Colonic mucosa (tissue), 4 donors: ENCODE measurements around the gene LRRC63. TPM values are rescaled to one million over a fixed set of nuclear protein-coding genes. Genes with fewer than 3 reads are reported as not detected.
A peak's percentile ranks its signal among the peaks of the same experiment; 100 is the strongest.

Experiments used
- DNase-seq: peaks from one replicate; pipeline ENCODE4 v3.0.0-alpha.2; 2020
- H3K27ac ChIP-seq: fragments of 200-600 bp; one replicate; pipeline ENCODE4 v1.8.0; 2021
- H3K27me3 ChIP-seq: fragments of 200-600 bp; one replicate; pipeline ENCODE4 v1.8.0; 2021
- H3K36me3 ChIP-seq: fragments of 200-600 bp; one replicate; pipeline ENCODE4 v1.8.0; 2021
- H3K4me1 ChIP-seq: fragments of 200-600 bp; one replicate; pipeline ENCODE4 v1.8.0; 2021; ENCODE audit warnings: mild to moderate bottlenecking
- H3K4me3 ChIP-seq: fragments of 200-600 bp; one replicate; pipeline ENCODE4 v1.8.0; 2021
- H3K9ac ChIP-seq, 2 donors: one replicate each; pipeline ENCODE4 v1.7.0; 2013; ENCODE audit warnings: control low read depth in 2 of 2, low read depth in 2 of 2, low read length in 2 of 2
- H3K9me3 ChIP-seq: fragments of 200-600 bp; one replicate; pipeline ENCODE4 v1.8.0; 2021
- CTCF ChIP-seq: fragments of 200-600 bp; IDR thresholded peaks from one replicate; pipeline ENCODE4 v1.8.0; 2022; ENCODE audit warnings: antibody characterized with exemption, mild to moderate bottlenecking
- intact Hi-C: fragments of 100-400 bp; cut with DNase I; formaldehyde crosslinking; loops from one replicate; pipeline ENCODE4 v1.14.1; 2022
- total RNA-seq, 2 donors: library from RNA; stranded (reverse); fragmentation: NEBNext Ultra II Directional in 1 of 2; extraction: Animal tissue kit (Norgen Biotek cat#: 25700) in 1 of 2; gene quantifications; one replicate each; pipeline ENCODE4 v1.2.1, GENCODE V29; 2021
- donor health status: healthy.
- donor health status: DM: no; HTN: no; CAD: no.
- donor health status: DM: no; HTN: no; CAD: no.

LRRC63 gene
- total RNA-seq, 2 donors from 2014 or later, result not detected

DNA sequence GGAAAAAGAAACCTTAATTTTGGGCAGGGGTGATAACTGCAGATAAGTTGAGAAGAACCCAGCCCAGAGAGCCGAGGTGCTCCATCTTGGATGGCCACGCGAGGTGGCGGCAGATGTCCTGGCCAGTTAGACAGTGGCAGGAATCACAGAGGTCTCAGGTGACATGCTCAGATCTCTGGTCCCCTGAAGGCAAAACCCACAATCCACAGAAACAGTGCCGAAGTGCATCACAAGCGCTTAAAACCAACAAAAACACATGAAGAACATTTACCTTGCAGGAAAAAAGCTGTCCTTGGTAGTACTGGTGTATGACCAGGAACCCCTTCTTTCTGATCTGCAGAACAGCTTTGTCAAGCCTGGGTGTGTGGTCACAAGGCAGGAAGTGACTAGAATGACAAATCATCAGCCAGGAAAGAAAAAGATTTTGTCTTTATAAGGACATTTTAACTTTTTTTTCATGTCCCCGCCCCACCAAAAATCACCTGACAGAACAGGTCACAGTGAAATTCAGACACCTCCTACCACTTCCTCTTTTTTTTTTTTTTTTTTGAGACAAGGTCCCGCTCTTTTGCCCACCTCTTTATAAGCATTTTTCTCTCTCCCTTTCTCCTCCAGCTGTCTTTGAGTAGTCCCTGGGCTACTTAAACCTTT is 29.8 kb upstream of the LRRC63 start, which contains the start of gene LCP1:
Gene LCP1 (minus strand): TSS at position 338 of the 651 bp plus-strand sequence. CDS start 22,515 bp downstream, outside the sequence.
- Histone ChIP-seq H3K9ac (peak within 1 kb of the TSS in 1 of 2 donors; percentile 12), H3K27me3 (no peaks in the 10 kb centered on the region), H3K36me3 (no peaks in the 10 kb centered on the region), H3K4me3 (peak within 1 kb of the TSS; percentile 25), H3K4me1 (no peaks in the 10 kb centered on the region), H3K27ac (peak within 1 kb of the TSS; percentile 66), H3K9me3 (no peaks in the 10 kb centered on the region)
- no peak for TF ChIP-seq CTCF
- DNase-seq, result peak; percentile 41
- intact Hi-C loops, result no loop called here

GRCh38 chr13:46182491-46182877 is 29.2 kb upstream of the LRRC63 start:
- no peaks in the 10 kb centered on the region for H3K27me3 ChIP-seq
- H3K27ac ChIP-seq, result no peak overlapping the region
- DNase-seq, result no peak
- no peaks in the 10 kb centered on the region for H3K4me1 ChIP-seq
- no peaks in the 10 kb centered on the region for H3K36me3 ChIP-seq
- no peak for TF ChIP-seq CTCF
- no peak overlapping the region for H3K9ac ChIP-seq
- H3K9me3 ChIP-seq, result no peaks in the 10 kb centered on the region
- intact Hi-C loops, result no loop called here
- H3K4me3 ChIP-seq, result no peak overlapping the region

DNA sequence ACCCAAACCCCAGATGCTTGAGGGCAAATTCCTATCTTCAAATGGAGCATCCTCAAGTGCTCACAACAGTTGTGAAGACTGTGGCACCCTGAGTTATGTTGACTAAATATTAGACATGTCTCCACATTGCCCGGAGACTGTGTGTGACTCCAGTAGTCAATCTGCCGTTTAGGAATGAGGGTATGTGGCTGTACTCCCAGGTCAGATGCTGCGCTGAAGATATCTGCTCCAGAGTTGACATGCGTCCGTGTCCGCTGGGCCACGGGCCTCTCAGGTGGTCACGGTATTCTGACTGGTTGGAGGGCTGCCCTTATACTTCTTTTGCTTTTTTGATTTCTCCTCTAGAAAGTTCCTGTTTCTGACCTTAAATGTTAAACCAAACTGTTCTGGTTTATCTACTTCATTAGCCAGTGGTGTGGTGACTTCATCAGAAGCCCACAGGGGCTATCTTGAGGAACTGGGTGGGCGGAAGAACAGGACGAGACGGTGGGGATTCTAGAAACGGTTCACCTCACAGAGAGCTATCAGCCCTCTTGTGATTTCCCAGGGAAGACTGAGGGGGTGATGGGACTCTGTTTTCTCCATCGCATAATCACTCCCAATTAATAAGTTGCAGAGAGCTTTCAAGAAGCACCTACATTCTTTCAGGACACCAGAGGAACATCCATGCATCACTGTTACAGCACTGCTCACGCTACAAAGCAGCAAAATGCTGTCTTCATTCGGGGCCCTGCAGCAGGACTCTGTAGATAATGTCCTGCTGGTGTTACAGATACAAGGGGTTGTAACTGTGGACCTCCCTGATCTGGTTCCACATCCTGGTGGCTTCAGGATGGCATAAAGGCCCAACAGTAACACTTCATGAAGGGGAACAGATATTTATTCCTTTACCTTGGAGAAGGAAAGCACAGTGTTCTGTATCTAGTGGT is 28.4 kb upstream of the LRRC63 start:
- H3K27ac ChIP-seq, result peak overlapping the region; percentile 2
- no peaks in the 10 kb centered on the region for H3K36me3 ChIP-seq
- H3K27me3 ChIP-seq, result no peaks in the 10 kb centered on the region
- no peak for TF ChIP-seq CTCF
- H3K4me1 ChIP-seq, result no peaks in the 10 kb centered on the region
- peak overlapping the region; percentile 12 to 21 for H3K9ac ChIP-seq
- no peak for DNase-seq
- no peaks in the 10 kb centered on the region for H3K9me3 ChIP-seq
- intact Hi-C loops, result no loop called here
- H3K4me3 ChIP-seq, result no peak overlapping the region

GRCh38 chr13:46184277-46184699 is 27.4 kb upstream of the LRRC63 start:
- peak; percentile 43 for DNase-seq
- peak overlapping the region; percentile 2 for H3K27ac ChIP-seq
- H3K27me3 ChIP-seq, result no peaks in the 10 kb centered on the region
- H3K9me3 ChIP-seq, result no peaks in the 10 kb centered on the region
- H3K4me3 ChIP-seq, result no peak overlapping the region
- peak; percentile 36 for TF ChIP-seq CTCF
- H3K9ac ChIP-seq, result no peak overlapping the region
- intact Hi-C loops, result no loop called here
- H3K4me1 ChIP-seq, result no peaks in the 10 kb centered on the region
- no peaks in the 10 kb centered on the region for H3K36me3 ChIP-seq

DNA sequence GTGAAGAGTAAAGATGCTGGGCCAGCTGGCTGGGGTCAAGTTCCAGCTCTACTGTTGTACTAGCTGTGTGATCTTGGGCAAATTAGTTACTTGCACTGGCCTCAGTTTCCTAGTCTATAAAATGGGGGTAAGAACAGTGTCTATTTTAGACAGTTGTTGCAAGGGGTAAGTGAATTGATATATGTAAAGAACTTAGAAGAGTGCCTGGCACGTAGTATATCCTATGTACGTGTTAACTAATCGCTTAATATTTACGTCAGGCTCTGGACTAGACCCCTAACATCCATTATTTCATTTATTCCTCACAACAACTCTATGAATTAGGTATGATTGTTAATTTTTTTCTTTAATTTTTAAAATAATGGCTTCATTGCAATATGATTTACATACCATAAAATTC is 26.1 kb upstream of the LRRC63 start:
- DNase-seq, result no peak
- no peak overlapping the region for H3K4me3 ChIP-seq
- H3K9me3 ChIP-seq, result no peaks in the 10 kb centered on the region
- TF ChIP-seq CTCF, result no peak
- no peaks in the 10 kb centered on the region for H3K4me1 ChIP-seq
- H3K36me3 ChIP-seq, result no peaks in the 10 kb centered on the region
- H3K9ac ChIP-seq, result no peak overlapping the region
- no peaks in the 10 kb centered on the region for H3K27me3 ChIP-seq
- intact Hi-C loops, result no loop called here
- H3K27ac ChIP-seq, result no peak overlapping the region
